Inferior parietal cortex (tissue), 1 donor: ENCODE results near the gene ZFYVE16.
A peak's percentile ranks its signal among the peaks of the same experiment; 100 is the strongest.
"Not testable (repeated sequence)": the region's sequence is repeated elsewhere in the genome, so short reads cannot be mapped to it uniquely, and the experiment has no call there.

Experiments
- DNase-seq: peaks from one replicate; pipeline ENCODE4 v3.0.0-alpha.2; 2016; ENCODE audit errors: extremely low spot score

The ZFYVE16 gene

DNA sequence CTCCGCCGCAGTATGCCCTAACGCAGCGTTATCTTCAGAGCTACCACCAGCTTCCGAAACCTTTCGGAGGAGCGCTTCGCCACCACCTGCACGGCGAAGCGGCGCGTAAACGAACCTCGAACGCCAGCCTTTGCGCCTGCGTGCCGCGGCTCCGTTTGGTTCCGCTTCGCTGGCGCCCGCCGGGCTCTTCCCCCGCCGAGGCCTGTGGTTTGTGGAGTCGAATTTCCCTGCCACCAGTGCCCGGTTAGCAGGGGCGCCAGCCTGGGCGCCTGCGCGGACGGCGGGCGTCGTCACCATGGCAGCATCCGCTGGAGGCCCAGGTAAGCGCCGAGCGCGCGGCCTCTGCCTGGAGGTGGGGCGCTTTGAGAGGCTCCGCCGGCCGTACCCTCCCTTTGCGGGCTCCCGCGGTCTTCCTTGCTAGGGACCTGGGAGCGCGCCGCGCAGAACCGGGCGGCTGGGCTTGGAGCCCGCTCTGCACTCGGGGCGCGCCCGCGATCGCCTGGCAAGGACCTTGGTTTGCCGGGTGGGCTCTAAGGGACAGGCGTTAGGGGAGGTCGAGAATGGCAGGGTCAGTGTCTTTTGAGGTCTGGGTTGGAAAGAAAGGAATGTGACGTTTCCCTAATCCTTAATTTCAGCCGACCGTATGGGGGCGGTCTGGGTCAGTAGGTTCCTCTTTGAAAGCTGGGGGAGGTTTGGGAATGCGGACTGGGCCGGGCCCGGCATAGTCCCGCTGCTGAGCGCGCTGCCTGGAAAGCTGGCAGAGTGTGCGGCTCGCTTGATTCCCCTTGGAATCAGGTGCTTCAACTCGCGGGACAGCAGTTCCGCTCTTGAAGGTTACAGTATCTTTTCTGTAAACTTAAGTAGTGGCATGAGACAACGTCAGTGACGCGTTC is 80.2 kb downstream of the ZFYVE16 start, which contains the start of gene FAM151B:
Gene FAM151B (plus strand): TSS at position 272 of the 893 bp plus-strand sequence. CDS start 24 bp downstream, at position 296.
- peak; percentile 74 for DNase-seq

DNA sequence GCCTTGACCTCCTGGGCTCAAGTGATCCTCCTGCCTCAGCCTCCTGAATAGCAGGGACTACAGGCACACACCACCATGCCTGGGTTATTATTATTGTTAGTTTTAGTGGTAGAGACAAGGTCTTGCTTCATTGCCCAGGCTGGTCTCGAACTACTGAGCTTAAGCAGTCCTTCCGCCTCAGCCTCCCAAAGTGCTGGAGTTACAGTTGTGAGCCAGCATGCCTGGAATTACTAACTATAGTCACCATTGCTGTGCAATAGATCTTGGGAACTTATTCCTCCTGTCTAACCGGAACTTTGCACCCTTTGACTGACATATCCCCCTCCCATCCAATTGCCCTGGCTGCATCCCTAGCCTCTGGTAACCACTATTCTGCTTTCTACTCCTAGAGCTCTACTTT is 83.4 kb downstream of the ZFYVE16 start:
- DNase-seq, result no peak

DNA sequence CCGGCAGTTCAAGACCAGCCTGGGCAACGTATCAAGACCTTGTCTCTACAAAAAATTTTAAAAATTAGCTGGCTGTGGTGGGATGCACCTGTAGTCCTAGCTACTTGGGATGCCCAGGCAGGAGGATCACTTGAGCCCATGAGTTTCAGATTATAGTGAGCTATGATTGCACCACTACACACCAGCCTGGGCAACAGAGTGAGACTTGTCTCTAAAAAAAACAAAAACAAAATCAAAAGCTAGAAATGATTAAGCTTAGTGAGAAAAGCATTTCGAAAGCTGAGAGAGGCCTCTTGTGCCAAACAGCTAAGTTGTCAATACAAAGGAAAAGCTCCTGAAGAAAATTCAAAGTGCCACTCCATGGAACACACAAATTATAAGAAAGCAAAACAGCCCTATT is 84.9 kb downstream of the ZFYVE16 start:
- DNase-seq, result no peak

DNA sequence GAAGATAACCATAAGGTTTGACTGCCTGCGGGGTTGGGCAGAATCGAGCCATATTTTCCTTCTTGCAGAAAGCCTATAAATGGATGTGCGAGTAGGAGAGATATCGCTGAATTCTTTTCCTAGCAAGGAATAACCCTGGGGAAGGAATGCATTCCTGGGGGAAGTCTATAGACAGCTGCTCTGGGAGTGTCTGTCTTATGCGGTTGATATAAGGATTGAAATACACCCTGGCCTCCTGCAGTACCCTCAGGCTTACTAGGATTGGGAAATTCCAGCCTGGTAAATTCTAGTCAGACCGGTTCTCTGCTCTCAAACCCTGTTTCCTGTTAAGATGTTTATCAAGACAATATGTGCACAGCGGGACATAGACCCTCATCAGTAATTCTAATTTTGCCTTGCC is 85.6 kb downstream of the ZFYVE16 start:
- not testable (repeated sequence) for DNase-seq

DNA sequence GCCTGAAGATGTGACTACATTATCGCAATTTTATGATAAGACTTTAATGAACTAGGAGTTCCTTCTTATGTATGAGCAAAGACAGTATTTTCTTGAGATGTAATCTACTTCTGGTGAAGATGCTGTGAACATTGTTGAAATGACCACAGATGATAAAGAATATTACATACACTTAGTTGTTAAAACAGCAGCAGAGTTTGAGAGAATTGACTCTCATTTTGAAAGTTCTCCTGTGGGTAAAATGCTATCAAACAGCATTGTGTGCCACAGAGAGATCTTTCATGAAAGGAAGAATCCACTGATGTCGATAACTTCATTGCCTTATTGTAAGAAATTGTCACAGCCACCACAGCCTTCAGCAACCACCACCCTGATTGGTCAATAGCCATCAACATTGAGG is 88.0 kb downstream of the ZFYVE16 start:
- no peak for DNase-seq

GRCh38 chr5:80502800-80503199 is 94.9 kb downstream of the ZFYVE16 start:
- no peak for DNase-seq

DNA sequence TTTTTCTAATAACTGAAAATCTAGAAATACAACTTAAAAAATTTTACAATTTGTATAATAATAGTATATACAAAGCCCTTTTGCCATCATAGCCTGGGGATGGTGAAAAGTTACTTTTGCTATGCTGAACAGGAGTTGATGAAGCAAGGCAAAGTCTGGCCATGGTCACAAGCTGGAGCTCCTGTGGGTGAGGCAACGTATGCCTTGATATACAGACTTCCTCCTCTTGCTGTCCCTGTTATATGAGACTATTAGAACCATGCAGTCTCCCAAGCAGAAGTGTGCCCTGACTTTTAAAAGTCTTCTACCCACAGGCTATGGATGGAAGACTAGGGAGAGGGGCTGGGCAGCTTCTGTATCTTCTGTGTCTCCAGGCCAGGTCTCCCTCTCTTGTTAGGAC is 95.8 kb downstream of the ZFYVE16 start:
- DNase-seq, result no peak

DNA sequence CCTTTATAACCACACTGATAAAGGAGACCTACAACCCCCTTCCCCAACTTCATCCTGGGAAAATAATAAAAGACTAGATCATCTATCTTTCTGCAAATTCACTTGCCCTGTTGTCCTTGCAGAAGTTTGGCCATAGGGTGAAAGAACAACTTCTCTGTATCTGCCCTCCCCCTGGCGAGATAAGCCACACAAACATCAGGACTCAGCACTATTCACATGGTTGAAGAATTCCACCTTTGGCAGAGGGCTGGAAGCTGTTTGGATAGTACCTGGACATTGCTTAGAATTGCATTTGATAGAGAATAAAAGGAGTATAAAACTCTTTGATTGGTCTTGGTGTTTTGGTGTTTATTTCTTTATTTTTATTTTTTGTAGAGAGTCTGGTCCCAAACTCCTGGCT is 97.0 kb downstream of the ZFYVE16 start:
- DNase-seq, result no peak

- no peak for DNase-seq
Observed at GRCh38 chr5:80507663-80508062, 99.8 kb downstream of the ZFYVE16 start.

DNA sequence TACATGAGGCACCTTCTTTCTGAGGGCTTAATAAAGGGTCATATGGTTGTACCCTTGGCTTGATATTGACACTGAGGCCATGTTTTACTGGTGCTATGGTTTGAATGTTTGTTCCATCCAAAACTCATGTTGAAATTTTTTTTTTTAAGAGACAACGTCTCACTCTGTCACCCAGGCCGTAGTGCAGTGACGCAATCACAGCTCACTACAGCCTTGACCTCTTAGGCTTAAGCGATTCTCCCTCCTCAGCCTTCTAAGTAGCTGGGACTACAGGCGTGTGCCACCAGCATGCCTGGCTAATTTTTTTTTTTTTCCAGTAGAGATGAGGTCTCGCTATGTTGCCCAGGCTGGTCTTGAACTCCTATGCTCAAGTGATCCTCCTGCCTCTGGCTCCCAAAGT is 101.0 kb downstream of the ZFYVE16 start:
- no peak for DNase-seq

GRCh38 chr5:80509362-80509761 is 101.5 kb downstream of the ZFYVE16 start:
- no peak for DNase-seq

- no peak for DNase-seq
Observed at GRCh38 chr5:80516826-80517225, 109.0 kb downstream of the ZFYVE16 start.
